OCI-M1 (cell line): ENCODE results near the gene SERINC1.

ENCODE experiments used
- DNase-seq: peaks from one replicate; lab custom pipeline; 2025; lab: John Stamatoyannopoulos, UW

The SERINC1 gene

DNA sequence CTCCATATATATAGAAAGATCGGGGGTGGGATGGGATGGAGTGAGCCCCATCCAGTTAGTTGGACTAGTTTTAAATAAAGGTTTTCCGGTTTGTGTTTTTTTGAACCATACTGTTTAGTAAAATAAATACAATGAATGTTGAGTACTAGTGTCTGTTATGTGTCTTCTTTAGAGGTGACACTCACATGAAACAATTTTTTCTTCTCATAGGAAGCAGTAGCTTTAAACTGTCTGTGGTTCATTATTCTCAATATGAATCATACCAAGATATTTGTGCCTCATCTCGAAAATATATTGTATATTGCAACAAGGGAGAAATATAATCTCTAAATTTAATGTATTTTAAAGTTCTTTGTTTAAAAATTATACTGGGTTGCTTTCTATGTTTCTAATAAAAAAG, 38.8 kb downstream of the SERINC1 start:
- DNase-seq: no peak

DNA sequence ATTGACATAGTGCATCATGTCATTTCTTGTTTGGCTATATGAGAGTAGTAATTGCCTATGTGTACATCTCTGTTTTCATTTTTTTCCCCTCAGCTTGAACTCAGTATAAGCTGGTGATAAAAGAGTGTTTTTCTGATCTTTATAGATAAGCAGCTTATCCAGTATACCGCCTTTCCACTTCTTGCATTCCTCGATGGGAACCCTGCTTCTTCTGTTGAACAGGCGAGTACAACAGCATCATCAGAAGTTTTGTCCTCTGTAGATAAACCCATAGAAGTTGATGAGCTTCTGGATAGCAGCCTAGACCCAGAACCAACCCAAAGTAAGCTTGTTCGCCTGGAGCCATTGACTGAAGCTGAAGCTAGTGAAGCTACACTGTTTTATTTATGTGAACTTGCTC, 39.8 kb downstream of the SERINC1 start:
- DNase-seq: no peak

DNA sequence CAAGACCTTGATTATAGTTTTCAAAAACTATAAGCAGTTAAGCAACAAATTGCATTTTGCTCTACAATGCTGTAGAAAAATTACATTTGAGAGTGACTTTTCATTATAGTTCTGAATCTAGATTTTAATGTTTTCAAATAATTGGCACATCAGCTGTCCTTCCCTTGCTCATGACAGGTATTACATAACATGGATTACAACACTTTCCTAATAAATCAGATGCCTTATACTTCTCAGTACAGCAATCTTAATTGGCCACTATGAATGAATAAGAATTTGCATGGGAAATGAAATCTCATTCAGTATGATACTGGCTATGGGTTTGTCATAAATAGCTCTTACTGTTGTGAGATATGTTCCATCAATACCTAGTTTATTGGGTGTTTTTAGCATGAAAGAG, 42.3 kb downstream of the SERINC1 start:
- DNase-seq: no peak

DNA sequence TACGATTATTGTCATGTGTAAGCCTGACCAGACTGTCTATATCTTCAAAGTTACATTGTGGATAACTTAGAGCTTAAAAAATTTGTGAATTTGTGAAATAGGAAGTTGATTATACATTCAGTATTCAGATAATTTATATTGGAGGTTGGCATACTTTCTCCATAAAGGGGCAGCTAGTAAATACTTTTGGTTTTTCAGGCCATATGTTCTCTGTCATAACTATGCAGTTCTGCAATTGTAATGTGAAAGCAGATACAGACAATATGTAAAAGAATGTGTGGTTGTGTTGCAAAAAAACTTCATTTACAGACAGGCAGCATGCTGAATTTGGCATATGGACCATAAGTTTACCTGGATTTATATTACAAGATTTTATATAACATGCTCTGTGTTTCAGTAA, 42.8 kb downstream of the SERINC1 start:
- no peak for DNase-seq

DNA sequence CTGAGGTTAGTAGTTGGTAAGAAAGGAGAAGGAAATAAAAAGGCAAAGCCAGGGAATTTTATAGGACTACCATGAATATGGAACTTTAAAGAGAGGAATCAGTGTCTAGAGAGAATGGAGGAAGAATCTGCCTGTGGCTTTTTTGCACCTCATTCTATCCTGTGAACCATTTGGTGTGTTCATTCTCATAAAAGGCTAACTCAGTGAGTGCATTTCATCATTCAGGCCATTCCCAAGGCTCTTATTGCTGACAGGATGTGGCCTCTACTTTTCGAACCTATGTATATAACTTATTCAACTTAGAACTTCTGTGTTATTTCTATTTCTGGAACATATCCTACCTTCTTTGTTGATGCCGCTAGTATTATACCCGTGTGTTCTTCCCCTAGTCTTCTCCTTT, 45.0 kb downstream of the SERINC1 start:
- DNase-seq: no peak

DNA sequence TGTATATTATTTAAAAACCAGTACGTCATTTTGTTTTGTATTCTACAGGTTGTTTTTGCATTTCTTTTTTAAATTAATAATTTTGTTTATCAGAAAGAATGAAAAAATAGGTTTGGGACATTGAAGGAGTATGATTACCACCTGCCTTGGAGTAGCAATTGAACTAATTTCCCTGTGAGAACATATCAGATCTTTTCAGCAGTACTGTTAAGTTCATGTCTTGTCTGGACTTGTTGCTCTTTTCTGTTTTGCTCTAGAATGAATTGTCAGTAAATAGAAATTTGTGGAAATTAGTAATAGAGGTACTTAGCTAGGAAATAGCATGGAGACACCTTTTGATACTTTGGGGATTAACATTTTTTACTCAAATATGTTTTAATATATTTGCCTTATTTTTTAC, 47.9 kb downstream of the SERINC1 start:
- no peak for DNase-seq

DNA sequence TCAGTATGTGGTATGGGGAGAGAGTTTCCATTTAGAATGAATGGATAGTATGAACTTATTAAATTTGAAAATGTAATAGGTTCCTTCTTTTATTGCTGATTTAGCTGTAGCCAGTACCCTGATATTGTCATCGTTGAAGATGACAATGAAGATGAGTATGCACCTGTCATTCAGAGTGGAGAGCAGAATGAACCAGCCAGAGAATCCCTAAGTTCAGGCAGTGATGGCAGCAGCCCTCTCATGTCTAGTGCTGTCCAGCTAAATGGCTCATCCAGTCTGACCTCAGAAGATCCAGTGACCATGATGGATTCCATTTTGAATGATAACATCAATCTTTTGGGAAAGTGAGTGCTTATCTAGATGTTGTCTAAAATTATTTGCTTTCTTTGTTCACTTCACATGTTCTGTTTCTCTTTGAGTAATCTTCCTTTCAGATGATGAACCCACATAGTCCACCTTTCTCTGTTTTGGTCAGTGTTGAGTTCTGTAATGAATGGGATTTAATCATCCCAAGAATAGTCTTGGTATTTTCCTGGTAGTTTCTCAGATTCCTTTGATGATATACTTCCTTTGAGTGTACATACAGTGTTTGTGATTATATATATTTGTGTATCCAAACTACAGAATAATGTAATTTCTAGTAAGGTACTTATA, 48.9 kb downstream of the SERINC1 start:
- no peak for DNase-seq

DNA sequence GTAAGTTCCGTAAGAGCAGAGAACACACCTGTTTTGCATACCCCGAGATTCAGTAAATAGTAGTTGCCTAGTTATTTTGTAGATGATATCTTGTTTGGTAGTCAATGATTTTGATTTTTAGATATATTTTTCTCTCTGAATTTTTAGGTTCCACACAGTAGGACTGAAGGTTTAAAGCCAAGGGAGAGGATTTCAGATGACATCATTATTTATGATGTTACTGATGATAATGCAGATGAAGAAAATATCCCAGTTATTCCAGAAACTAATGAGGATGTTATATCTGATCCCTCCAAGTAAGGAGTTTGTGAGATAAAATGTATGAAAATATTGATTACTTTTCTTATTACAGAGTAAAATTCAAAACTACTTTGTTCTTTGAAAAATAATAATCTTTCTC, 49.6 kb downstream of the SERINC1 start:
- DNase-seq: no peak

DNA sequence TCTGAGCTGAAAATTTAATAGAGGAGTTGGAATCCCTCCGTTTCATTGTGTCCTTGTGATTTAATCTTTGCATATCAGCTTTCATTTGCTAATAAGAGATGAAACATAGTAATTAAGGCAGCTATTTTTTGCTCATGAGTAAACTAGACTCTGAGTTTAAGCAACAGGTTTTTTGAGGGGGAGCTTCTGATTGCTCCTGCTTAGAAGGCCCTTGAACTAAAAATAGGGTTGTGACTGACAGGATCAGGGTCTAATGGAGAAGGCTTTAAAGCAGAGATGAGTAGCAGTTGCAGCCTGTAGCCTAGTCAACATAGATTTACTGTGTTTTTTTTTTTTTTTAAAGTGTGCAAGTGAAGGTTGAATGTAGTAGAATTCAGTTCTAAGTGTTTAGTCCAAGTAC, 54.8 kb downstream of the SERINC1 start:
- no peak for DNase-seq

DNA sequence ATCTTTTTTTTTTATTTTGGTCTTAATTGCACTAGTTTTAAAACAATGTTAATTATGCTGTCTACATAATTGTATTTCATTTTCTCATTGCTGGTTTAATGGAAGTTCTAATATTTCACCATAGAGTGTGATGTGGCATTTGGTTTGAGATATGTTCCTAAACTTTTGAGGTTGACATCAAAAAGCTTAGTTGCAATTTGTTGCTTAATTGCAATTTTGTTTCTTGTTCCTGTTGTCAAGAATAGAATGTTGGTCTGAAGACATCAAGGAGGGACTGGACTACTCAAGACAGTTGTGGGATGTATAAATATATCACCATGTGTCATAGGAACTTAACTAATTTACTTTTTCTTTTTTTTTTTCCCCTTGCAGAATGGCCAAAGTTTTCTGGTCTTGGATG, 59.6 kb downstream of the SERINC1 start:
- DNase-seq: no peak

DNA sequence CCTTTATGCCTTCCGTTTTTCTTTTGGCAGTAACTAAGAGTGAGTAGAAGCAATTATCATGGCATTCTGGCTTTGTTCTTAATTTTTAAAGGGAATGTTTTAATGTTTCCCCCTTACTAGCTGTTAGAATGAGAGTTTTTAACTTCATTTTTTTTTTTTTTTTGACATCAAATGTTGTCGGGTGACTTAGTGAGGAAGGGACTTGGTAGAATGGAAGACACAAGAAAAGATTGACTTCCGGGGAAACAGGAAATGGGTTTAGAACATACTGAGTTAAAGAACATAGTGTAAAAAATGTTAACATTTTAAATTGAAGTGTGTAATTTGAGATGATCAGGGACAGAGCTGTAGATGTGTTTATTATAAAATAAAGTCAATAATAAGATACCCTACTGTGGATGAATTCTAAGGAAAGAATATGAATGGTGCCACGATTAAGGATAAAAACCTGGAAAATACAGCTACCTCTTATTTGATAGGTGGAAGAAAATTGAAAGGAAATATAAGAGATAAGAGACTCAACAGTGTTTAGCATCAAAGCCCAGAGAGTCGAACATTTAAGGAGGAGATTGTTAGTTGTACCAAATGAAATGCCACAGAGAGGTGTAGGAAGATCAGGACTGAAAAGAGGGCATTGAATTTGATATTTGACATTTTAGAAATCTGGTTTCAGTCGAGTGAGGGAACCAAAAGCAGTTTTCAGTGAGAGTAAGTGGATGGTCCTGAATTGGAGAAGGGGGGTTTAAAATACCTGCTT, 62.7 kb downstream of the SERINC1 start:
- no peak for DNase-seq

DNA sequence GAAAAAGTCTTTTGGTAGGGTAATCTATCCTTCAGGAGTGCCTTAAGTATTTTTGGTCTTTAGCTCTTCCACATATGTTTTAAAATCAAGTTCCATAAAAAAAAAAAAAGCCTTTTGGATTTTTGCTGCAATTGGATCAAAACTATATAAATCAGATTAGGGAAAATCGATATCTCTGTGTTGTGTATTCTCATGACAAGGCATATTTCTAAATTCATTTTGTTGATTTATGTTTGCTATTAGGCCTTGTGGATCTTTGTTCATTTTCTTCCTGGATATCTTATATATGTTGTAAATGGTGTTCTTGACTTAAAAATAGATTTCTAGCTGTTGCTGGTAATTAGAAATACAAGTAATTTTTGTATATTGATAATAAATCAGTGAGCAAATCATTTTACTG, 63.4 kb downstream of the SERINC1 start:
- DNase-seq: no peak

DNA sequence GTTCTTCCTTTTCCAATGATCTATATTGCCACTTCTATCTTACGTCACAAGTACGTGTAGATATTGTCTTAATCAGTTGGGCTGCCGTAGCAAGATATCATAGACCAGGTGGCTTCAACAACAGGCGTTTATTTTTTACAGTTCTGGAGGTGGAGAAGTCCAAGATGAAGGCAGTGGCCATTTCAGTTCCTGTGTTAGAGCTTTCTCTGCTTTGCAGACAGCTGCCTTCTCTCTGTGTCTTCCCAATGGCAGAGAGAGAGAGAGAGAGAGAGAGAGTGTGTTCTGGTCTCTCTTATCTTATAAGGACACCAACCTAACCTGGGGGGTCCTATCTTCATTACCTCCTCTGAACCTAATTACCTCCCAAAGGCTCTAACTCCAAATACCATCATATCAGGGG, 63.9 kb downstream of the SERINC1 start:
- DNase-seq: peak; percentile 25

DNA sequence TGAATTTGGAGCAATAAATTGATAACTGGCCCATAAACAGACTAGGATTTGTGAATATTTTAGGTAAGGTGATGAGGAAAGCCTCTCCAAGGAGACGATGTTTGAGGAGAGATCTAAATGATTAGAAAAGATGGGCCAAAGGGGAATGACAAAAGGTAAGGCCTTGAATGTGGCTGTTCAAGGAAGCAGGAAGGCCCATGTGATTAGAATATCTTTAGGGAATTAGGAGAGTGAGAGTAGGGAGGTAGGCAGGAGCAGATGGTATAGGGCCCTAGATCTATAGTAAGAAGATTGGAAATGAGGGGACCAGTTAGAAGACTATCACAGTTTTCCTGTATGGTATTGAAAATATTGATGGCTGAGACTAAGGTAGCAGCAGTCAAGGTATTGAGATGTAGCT, 65.4 kb downstream of the SERINC1 start:
- no peak for DNase-seq

DNA sequence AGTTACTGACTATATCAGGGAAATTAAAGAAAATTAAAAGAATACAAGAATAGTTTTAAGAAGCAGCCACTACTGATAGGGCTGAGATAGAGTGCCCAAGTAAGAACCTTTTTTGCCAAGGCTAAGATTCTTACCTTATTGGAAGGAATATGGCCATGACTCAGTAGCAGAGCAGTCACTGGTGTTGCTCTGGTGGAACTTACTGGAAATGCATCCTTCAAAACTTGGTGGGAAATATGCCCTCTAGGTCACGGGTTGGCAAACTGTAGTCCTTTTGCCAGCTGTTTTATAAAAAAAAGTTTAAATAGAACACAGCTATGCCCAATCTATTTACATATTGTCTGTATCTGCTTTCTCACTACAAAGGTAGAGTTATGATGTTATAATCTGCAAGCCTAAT, 66.2 kb downstream of the SERINC1 start:
- DNase-seq: peak; percentile 24

DNA sequence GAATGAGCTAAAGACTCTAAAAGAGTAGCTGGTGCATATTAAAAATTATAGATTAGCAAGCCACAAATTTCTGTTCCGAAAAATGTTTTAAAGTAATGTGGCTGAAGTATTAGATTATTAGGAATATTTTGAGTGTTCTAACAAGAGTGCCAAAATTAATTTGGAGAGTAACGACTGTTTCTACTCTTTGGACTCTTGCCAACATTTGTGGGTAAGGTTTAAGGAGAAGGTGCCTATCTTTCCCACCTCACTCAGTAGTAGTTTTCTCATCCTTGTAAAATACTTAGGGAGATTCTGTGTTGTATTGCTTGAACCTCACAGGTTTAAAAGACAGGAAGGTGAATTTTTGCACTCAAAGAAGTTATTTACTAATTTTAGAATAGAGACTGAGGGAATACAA, 67.2 kb downstream of the SERINC1 start:
- peak; percentile 20 for DNase-seq

DNA sequence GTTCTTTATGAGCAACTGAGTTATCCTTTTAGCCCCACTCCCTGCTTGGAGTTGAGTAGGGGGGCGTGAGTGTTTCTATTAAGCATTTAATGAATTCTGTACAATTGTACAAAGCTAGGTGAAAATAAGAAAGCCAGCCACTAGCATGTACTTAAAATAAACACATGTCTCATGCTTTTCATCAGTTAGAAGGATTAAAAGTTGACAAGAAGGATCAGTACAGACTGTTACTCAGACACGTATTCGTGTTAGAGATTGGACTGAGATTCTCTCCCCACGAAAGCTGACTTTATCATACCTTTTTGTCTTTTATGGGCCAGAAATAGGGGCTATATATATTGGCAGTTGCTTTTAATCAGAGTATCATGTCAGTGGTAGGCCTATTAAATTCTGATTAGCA, 70.5 kb downstream of the SERINC1 start:
- DNase-seq: no peak

DNA sequence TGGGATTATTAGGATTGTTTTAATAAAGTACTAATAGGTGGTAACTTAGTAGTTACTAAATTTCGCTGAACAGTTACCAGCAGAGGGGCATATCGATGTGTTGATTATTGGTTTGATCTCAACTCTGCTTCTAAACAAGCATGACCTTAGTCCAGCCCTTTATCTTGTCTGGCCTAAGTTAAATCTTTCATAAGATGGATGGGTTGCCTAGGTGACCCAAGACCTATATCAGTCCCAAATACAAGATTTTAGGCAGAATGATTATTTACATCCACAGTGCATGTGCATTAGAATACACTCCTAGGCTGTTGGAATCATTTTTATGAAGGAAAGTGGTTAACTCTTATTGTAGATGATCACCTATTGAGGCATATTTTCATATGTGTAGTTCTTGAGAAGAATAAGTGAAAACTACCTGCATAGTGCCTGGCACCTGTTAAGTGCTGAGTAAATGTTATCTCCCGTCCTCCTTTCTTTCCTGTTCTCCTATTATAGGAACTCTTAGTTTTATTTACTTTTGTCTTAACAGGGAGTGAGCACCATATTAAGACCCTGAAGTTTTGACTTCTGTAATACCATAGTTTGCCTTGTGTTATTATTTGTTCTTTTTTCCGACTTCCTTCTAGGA, 71.0 kb downstream of the SERINC1 start:
- DNase-seq: peak; percentile 61

DNA sequence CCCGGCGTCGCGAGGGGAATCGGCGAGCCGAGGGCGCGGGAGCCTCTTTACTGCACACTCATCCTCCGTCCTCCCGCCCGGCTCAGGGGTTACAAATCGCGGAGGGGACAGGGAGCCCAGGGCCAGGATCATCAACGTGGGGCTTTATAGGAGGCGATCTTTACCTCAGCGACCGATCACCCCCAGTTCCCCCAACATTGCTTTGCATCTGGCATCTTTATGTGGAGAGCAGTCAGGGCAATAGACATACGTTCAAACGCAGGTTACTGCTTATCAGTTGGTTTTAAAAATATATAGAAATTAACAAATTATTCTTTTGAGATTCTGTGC, 71.5 kb downstream of the SERINC1 start:
- DNase-seq: peak; percentile 65

DNA sequence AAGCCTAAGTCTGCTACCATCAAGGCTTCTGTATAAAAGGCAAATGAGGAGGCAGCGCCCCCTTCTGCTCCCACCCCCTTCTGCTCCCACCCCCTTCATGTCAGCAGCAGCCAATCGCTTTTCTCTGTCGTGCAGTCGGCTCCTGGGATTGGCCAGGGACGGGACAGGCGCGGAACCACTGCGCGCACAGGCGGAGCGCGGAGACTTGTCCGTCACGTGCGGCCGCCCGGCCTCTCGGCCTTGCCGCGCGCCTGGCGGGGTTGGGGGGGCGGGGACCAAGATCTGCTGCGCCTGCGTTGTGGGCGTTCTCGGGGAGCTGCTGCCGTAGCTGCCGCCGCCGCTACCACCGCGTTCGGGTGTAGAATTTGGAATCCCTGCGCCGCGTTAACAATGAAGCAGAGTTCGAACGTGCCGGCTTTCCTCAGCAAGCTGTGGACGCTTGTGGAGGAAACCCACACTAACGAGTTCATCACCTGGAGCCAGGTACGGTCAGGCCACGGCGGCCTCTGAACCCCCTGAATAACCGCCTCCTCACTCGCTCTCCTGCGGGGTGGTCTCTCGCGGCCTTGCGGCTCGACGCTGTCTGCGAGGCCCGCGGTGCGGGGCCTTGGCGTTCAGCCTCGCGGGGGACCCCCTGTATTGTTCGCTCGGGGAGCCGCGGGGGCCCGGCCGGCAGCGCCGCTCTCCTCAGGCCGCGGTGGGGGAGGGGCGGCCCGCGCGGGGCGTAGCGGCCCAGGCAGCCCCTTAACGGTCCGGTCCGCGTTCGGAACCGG, 72.1 kb downstream of the SERINC1 start, which contains the start of gene HSF2:
TSS of gene HSF2 (plus strand) at position 305 of the 773 bp plus-strand sequence. CDS start at position 391, 86 bp downstream.
- DNase-seq: peak; percentile 99

DNA sequence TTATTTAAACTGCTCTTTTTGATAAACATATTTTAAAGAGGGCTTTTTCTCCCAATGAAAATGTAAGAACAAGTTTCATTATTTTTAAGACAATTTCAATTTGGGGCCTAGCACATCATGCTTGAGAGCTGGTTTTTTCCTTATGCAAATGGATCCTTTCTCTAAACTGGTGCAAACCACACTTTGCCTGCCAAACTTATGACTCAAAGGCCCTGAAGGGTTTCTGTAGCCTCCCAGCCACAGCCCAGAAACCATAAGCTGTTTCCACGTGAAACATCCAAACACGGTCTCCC, 72.6 kb downstream of the SERINC1 start:
- no peak for DNase-seq

DNA sequence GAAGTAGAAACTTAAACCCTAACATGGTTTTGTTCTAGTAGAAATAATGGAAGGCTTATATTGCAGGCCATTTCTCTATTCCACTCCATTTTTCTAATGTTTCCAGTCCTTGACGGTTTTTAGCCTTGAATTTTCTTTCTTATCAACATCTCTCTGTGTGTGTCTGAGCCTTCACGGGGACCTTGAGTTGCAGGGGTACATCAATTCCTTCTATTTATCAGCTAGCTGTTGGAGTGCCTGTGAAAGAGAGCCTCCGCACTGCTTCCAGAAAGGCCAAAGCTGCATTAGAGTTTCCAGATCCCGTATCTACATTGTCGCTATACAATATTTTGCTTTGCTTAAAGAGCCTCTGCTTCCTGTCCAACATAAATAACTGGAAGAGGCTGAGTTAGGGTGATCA, 77.6 kb downstream of the SERINC1 start:
- DNase-seq: no peak

DNA sequence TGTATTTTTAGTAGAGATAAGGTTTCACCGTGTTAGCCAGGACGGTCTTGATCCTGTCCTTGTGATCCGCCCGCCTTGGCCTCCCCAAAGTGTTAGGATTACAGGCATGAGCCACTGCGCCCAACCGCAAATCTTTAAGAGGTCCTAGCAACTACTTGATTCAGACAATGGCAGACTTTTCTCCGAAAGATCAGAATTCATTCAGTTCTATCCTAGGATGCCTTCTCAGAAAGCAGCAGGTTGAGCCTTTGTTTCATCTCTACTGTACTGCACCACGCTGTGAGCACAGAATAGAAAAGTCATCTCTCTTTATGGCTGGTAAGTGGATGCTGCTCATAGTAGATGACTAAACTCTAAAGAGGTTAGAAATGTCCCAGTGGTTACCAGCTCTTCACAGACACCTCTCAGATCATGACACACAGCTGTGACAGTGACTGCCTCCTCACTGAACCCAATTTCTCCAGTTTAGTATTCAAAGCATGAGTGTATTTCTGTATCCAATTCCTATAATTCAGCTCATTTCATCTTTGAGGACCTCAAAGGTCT, 78.2 kb downstream of the SERINC1 start:
- no peak for DNase-seq
